K562 (cell line): ENCODE measurements around the gene UBE2S. TPM values are rescaled to one million over a fixed set of nuclear protein-coding genes. Genes with fewer than 3 reads are reported as not detected.

Experiments used
- ATF1 ChIP-seq, 2 experiments: fragments of 450-650 bp in 1 of 2; IDR thresholded peaks; 2 replicates each; pipeline ENCODE4 v1.6.1; 2016; ENCODE audit warnings: missing compliant biosample characterization in 1 of 2, missing genetic modification characterization in 1 of 2
- BACH1 ChIP-seq: fragments of 200-800 bp; sonication (Bioruptor generic); IDR thresholded peaks from 2 replicates; pipeline ENCODE4 v1.6.1; 2016; ENCODE audit warnings: missing genetic modification characterization, missing compliant biosample characterization
- BMI1 ChIP-seq: fragments of 150-350 bp; IDR thresholded peaks from 2 replicates; pipeline ENCODE4 v1.6.1; 2014; ENCODE audit warnings: low read length
- CEBPZ ChIP-seq: fragments of 150-350 bp; IDR thresholded peaks from 2 replicates; pipeline ENCODE4 v1.6.1; 2014; ENCODE audit warnings: low read depth, mild to moderate bottlenecking, low read length, borderline replicate concordance
- E2F1 ChIP-seq: sonication (generic); formaldehyde crosslinking; IDR thresholded peaks from 2 replicates; pipeline ENCODE4 v1.8.1; 2023; ENCODE audit warnings: mild to moderate bottlenecking, missing genetic modification reagents, moderate library complexity
- KLF6 ChIP-seq: fragments of 250-450 bp; sonication (Bioruptor Pico); IDR thresholded peaks from 2 replicates; pipeline ENCODE4 v1.4.0; 2020; ENCODE audit warnings: mild to moderate bottlenecking, moderate library complexity, borderline replicate concordance
- NCOA4 ChIP-seq: fragments of 450-650 bp; IDR thresholded peaks from 2 replicates; pipeline ENCODE4 v1.6.1; 2018; ENCODE audit warnings: mild to moderate bottlenecking; ENCODE audit not compliant: partially characterized antibody
- SP1 ChIP-seq: sonication (generic); formaldehyde crosslinking; IDR thresholded peaks from 2 replicates; pipeline ENCODE4 v1.8.1; 2022; ENCODE audit warnings: mild to moderate bottlenecking, missing genetic modification reagents
- YY1 ChIP-seq, 3 experiments: IDR thresholded peaks; 2 replicates each; pipeline ENCODE4 v1.6.1; 2011; ENCODE audit warnings: low read length in 2 of 3, mild to moderate bottlenecking in 2 of 3, moderate library complexity in 2 of 3, borderline replicate concordance in 1 of 3, control low read depth in 1 of 3, low read depth in 1 of 3; ENCODE audit not compliant: insufficient read depth in 3 of 3, insufficient replicate concordance in 2 of 3, control insufficient read depth in 1 of 3, insufficient read length in 1 of 3; ENCODE audit errors: extremely low read depth in 1 of 3
- ZBED1 ChIP-seq: IDR thresholded peaks from 2 replicates; pipeline ENCODE4 v1.6.1; 2014
- ZFP91 ChIP-seq: sonication (generic); formaldehyde crosslinking; IDR thresholded peaks from 2 replicates; pipeline ENCODE4 v1.8.0; 2022; ENCODE audit warnings: mild to moderate bottlenecking, missing genetic modification reagents
- ZNF280B ChIP-seq: fragments of 250-450 bp; sonication (Bioruptor Pico); IDR thresholded peaks from 2 replicates; pipeline ENCODE4 v1.5.1; 2021; ENCODE audit warnings: mild to moderate bottlenecking
- ZNF518B ChIP-seq: fragments of 250-450 bp; sonication (Bioruptor Pico); IDR thresholded peaks from 2 replicates; pipeline ENCODE4 v1.5.0; 2021; ENCODE audit warnings: mild to moderate bottlenecking, moderate library complexity
- ZNF57 ChIP-seq: fragments of 450-650 bp; formaldehyde crosslinking; IDR thresholded peaks from 2 replicates; pipeline ENCODE4 v1.4.0; 2020; ENCODE audit warnings: mild to moderate bottlenecking, moderate library complexity
- polyA plus RNA-seq, 8 experiments: library from polyadenylated mRNA; depleted of rRNA in 4 of 8; stranded (reverse) in 5 of 8; unstranded in 3 of 8; fragments of >200 nt; fragmentation: Nextera tagmentation in 2 of 8; fragmentation: Illumina TruSeq in 1 of 8; extraction: Ambion mirVana in 2 of 8; extraction: Trizol in 1 of 8; gene quantifications; 2 replicates each; pipeline versions ENCODE4 v1.2.1 to v1.2.3, GENCODE V29; 2011 to 2014; ENCODE audit warnings: inconsistent platforms in 1 of 8, missing spikeins in 1 of 8
- total RNA-seq, 7 experiments: library from RNA; depleted of rRNA in 6 of 7; stranded (reverse); fragments of >200 nt in 6 of 7; fragmentation: Illumina TruSeq in 2 of 7; extraction: Trizol in 2 of 7; gene quantifications; 2 replicates each; pipeline versions ENCODE4 v1.2.1 to v1.2.3, GENCODE V29; 2011 to 2021; ENCODE audit warnings: low replicate concordance in 1 of 7

UBE2S gene
- total and polyA plus RNA-seq, 9 of the 15 experiments (the other 6 are each of a cell fraction or from before 2014, with no cell fraction given) = 1.5 to 1,305 (median 157) TPM

GRCh38 chr19:55384920-55385723, 22.5 kb downstream of the UBE2S start (continued):
- TF ChIP-seq YY1 (IDR thresholded peaks at IDR 0.05; ENCODE audit: borderline replicate concordance in 1 of 3, control insufficient read depth in 1 of 3, extremely low read depth in 1 of 3, insufficient read depth in 3 of 3, insufficient read length in 1 of 3, insufficient replicate concordance in 2 of 3, low read depth in 1 of 3, low read length in 2 of 3) = no peak
- TF ChIP-seq E2F1 = 0 out of 2 replicates have a peak, but pooled peaks have one; percentile 48
- TF ChIP-seq ZNF57 (CRISPR knock-in tag) = no peak
- TF ChIP-seq ATF1 (CRISPR knock-in tag; IDR thresholded peaks at IDR 0.05) = no peak
- TF ChIP-seq ATF1 (tag; IDR thresholded peaks at IDR 0.05) = no peak
- TF ChIP-seq ZBED1 = no peak
- no peak for TF ChIP-seq BMI1
- no peak for TF ChIP-seq SP1 (CRISPR knock-in tag)
- no peak for TF ChIP-seq BACH1 (tag)
- TF ChIP-seq KLF6 = no peak
- 0 out of 2 replicates have a peak, but pooled peaks have one; percentile 29 for TF ChIP-seq ZFP91
- no peak for TF ChIP-seq NCOA4
- no peak for TF ChIP-seq ZNF518B (CRISPR knock-in tag)
- no peak for TF ChIP-seq ZNF280B (CRISPR knock-in tag)
- TF ChIP-seq CEBPZ = no peak
